Heart right ventricle (tissue), 16 donors: ENCODE measurements around the gene DIP2C. TPM values are rescaled to one million over a fixed set of nuclear protein-coding genes. Genes with fewer than 3 reads are reported as not detected.

Experiments
- ATAC-seq, 8 donors: fragments of 200-7000 bp; cut with Tn5 transposase; one replicate each; pipeline ENCODE4 v1.9.1; 2020; ENCODE audit warnings: mild to moderate bottlenecking in 8 of 8, moderate library complexity in 8 of 8, moderate number of reproducible peaks in 1 of 8
- DNase-seq, 2 donors: peaks; one replicate each; pipeline ENCODE4 v3.0.0-alpha.2; 2020
- H3K27ac ChIP-seq, 10 donors: fragments of 200-600 bp; sonication (generic) in 2 of 10; one replicate each; pipeline versions ENCODE4 v1.5.0 to v1.8.0; 2020 to 2022; ENCODE audit warnings: mild to moderate bottlenecking in 3 of 10
- H3K27me3 ChIP-seq, 7 donors: fragments of 200-600 bp; one replicate each; pipeline ENCODE4 v1.8.0; 2021 to 2022; ENCODE audit warnings: mild to moderate bottlenecking in 2 of 7
- H3K36me3 ChIP-seq, 9 donors: fragments of 200-600 bp; sonication (generic) in 1 of 9; one replicate each; pipeline versions ENCODE4 v1.5.0 to v1.8.0; 2020 to 2022; ENCODE audit warnings: mild to moderate bottlenecking in 2 of 9
- H3K4me1 ChIP-seq, 9 donors: fragments of 200-600 bp; sonication (generic) in 1 of 9; one replicate each; pipeline versions ENCODE4 v1.5.0 to v1.8.0; 2020 to 2022; ENCODE audit warnings: mild to moderate bottlenecking in 4 of 9
- H3K4me3 ChIP-seq, 10 donors: fragments of 200-600 bp; sonication (generic) in 2 of 10; one replicate each; pipeline versions ENCODE4 v1.5.0 to v1.8.0; 2020 to 2022; ENCODE audit warnings: mild to moderate bottlenecking in 7 of 10, moderate library complexity in 2 of 10
- H3K9me3 ChIP-seq, 11 donors: fragments of 200-600 bp in 10 of 11; sonication (generic) in 2 of 11; one replicate each; pipeline versions ENCODE4 v1.5.0 to v1.8.0; 2013 to 2022; ENCODE audit warnings: mild to moderate bottlenecking in 2 of 11, control low read depth in 1 of 11, moderate library complexity in 1 of 11
- CTCF ChIP-seq, 9 donors: fragments of 200-600 bp; sonication (generic) in 2 of 9; IDR thresholded peaks; one replicate each; pipeline versions ENCODE4 v1.5.0 to v1.8.0; 2021 to 2022; ENCODE audit warnings: antibody characterized with exemption in 9 of 9, mild to moderate bottlenecking in 5 of 9, moderate library complexity in 1 of 9
- WGBS, 2 donors: extraction: QIAGEN DNeasy Blood & Tissue Kit; methylation state at CpG; one replicate each; pipeline ENCODE4 v1.1.7; 2013; ENCODE audit warnings: inconsistent platforms in 1 of 2; 5-methylcytosine and 5-hydroxymethylcytosine counted together
- intact Hi-C, 10 donors: fragments of 100-400 bp; cut with DNase I; formaldehyde crosslinking; loops; one replicate each; pipeline versions ENCODE4 v1.11.1 to v1.14.2; 2022
- polyA plus RNA-seq, 2 donors: library from polyadenylated mRNA; stranded (reverse); fragments of 200-250 nt; gene quantifications; one replicate each; pipeline ENCODE4 v1.2.3, GENCODE V29; 2013
- total RNA-seq, 10 donors: library from RNA; stranded (reverse); fragmentation: NEBNext Ultra II Directional in 3 of 10; extraction: Animal tissue kit (Norgen Biotek cat#: 25700) in 3 of 10; gene quantifications; one replicate each; pipeline versions ENCODE4 v1.2.1 to v1.2.4, GENCODE V29; 2021 to 2023
- donor health status: Arrhythmogenic right ventricular cardiomyopathy.
- donor health status: ischemic (EF 13 %, LVEDD 7.1; RV severe dilation, severe dysfunction).
- donor health status: healthy with polysubstance abuse.
- donor health status: DM: no; HTN: yes; CAD: no.
- donor health status: DM: no; HTN: no; CAD: no.
- donor health status: ischemic (EF 25% LVEDD 6.9; RV normal size, moderate dysfunction).
- donor health status: ischemic (EF 25% LVEDD 5.7; RV mildly dilated, moderate dysfunction).
- donor health status: healthy.
- donor health status: DM: yes; HTN: yes; CAD: no.
- donor health status: Ischemic cardiomyopathy.
- donor health status: ischemic (EF 35%, LVEDD 5.7; RV mildly dilated, moderate dysfunction).
- donor health status: nonischemic (EF 11% LVEDD 7.7; RV severe dilation, severe dysfunction).
- donor health status: DM: yes; HTN: yes; CAD: no.
- donor health status: PGD.
- donor health status: ischemic (EF 29% LVEDD 5.4; RV normal size, mild dysfunction).
- donor health status: nonischemic (EF 23%, LVEDD 6.1; RV moderate dilation, normal function).

The DIP2C gene
- total and polyA plus RNA-seq, 12 donors = 7.1 to 48.2 (median 33.7) TPM

- no peak overlapping the region for H3K27ac ChIP-seq
- intact Hi-C loops = loop anchor here in 1 of 10 donors (10.0 kb wide), 1 partner anchor 154 kb away; no protein-coding TSS in a partner anchor
- no peak overlapping the region for H3K4me3 ChIP-seq
- peaks cover 0 to 1% (median 0%) of the 10 kb centered on the region in 11 donors for H3K9me3 ChIP-seq
- no peaks in the 10 kb centered on the region for H3K36me3 ChIP-seq
- ATAC-seq (no peak), DNase-seq (no peak)
- WGBS, 2 donors = 87 to 88% methylated on average over 17 of the region's 17 CpGs
- no peak for TF ChIP-seq CTCF (IDR thresholded peaks at IDR 0.05)
- H3K27me3 ChIP-seq = no peaks in the 10 kb centered on the region
- H3K4me1 ChIP-seq = peaks cover 0 to 28% (median 9%) of the 10 kb centered on the region in 9 donors
These were observed 20.5 kb downstream of the DIP2C start for GRCh38 chr10:668786-669485.

GRCh38 chr10:667602-668143, 21.8 kb downstream of the DIP2C start:
- Histone ChIP-seq H3K27ac (no peak overlapping the region), H3K36me3 (no peaks in the 10 kb centered on the region), H3K4me1 (peaks cover 0 to 29% (median 5%) of the 10 kb centered on the region in 9 donors), H3K4me3 (no peak overlapping the region), H3K27me3 (no peaks in the 10 kb centered on the region), H3K9me3 (no peaks in the 10 kb centered on the region)
- no peak for TF ChIP-seq CTCF (IDR thresholded peaks at IDR 0.05)
- DNase-seq = no peak
- ATAC-seq = no peak
- WGBS, 2 donors = 96 to 98% methylated on average over 7 of the region's 7 CpGs
- intact Hi-C loops = loop anchor here in 1 of 10 donors (10.0 kb wide), 1 partner anchor 153 kb away; no protein-coding TSS in a partner anchor

- intact Hi-C loops = loop anchor here in 1 of 10 donors (10.0 kb wide), 1 partner anchor 152 kb away; no protein-coding TSS in a partner anchor
- no peak for TF ChIP-seq CTCF (IDR thresholded peaks at IDR 0.05)
- no peak overlapping the region for H3K27ac ChIP-seq
- peaks cover 0 to 35% (median 9%) of the 10 kb centered on the region in 9 donors for H3K4me1 ChIP-seq
- ATAC-seq (no peak), DNase-seq (no peak)
- 79 to 85% methylated on average over 15 of the region's 15 CpGs for WGBS, 2 donors
- no peaks in the 10 kb centered on the region for H3K27me3 ChIP-seq
- H3K36me3 ChIP-seq = no peaks in the 10 kb centered on the region
- no peak overlapping the region for H3K4me3 ChIP-seq
- no peaks in the 10 kb centered on the region for H3K9me3 ChIP-seq
These were observed 22.4 kb downstream of the DIP2C start for GRCh38 chr10:667096-667495.

- Histone ChIP-seq H3K27me3 (no peaks in the 10 kb centered on the region), H3K4me3 (peak overlapping the region in 6 of 10 donors; percentile 5 to 47 (median 40)), H3K4me1 (peaks cover 2 to 41% (median 16%) of the 10 kb centered on the region in 9 donors), H3K36me3 (no peaks in the 10 kb centered on the region), H3K9me3 (no peaks in the 10 kb centered on the region), H3K27ac (peak overlapping the region in 1 of 10 donors; percentile 5)
- WGBS, 2 donors = 90 to 91% methylated on average over 37 of the region's 37 CpGs
- no peak for DNase-seq
- TF ChIP-seq CTCF (IDR thresholded peaks at IDR 0.05) = no peak
- intact Hi-C loops = loop anchor here in 1 of 10 donors (10.0 kb wide), 1 partner anchor 152 kb away; no protein-coding TSS in a partner anchor
- peak in 2 of 8 donors; percentile 25 to 41 for ATAC-seq
These were observed 23.0 kb downstream of the DIP2C start for GRCh38 chr10:666237-667012.
